Pulmonary artery endothelial cell (primary cell): ENCODE data around the gene MRO. TPM values are rescaled to one million over a fixed set of nuclear protein-coding genes. Genes with fewer than 3 reads are reported as not detected.
"Not testable (repeated sequence)": the region's sequence is repeated elsewhere in the genome, so short reads cannot be mapped to it uniquely, and the experiment has no call there.

Experiments
- DNase-seq: peaks from one replicate; pipeline ENCODE4 v3.0.0-alpha.2; 2011; ENCODE audit warnings: low read depth, low spot score
- total RNA-seq: library from RNA; depleted of rRNA; stranded (reverse); fragments of >200 nt; gene quantifications from 2 replicates; pipeline ENCODE4 v1.2.3, GENCODE V29; 2014

Gene MRO
- total RNA-seq, result not detected in 2 replicates

GRCh38 chr18:50819728-50820378, at the start of gene MRO:
MRO (minus strand) TSS chr18:50820016; CDS start chr18:50809400, 10,616 bp downstream.
- peak; percentile 7 for DNase-seq

GRCh38 chr18:50869150-50869549, 49.3 kb upstream of the MRO start:
- no peak for DNase-seq

- no peak for DNase-seq
Observed at GRCh38 chr18:50866765-50867164, 46.9 kb upstream of the MRO start.

- no peak for DNase-seq
Observed at GRCh38 chr18:50863840-50864375, 44.1 kb upstream of the MRO start.

GRCh38 chr18:50862401-50862800, 42.6 kb upstream of the MRO start:
- no peak for DNase-seq

GRCh38 chr18:50861617-50862016, 41.8 kb upstream of the MRO start:
- no peak for DNase-seq

DNA sequence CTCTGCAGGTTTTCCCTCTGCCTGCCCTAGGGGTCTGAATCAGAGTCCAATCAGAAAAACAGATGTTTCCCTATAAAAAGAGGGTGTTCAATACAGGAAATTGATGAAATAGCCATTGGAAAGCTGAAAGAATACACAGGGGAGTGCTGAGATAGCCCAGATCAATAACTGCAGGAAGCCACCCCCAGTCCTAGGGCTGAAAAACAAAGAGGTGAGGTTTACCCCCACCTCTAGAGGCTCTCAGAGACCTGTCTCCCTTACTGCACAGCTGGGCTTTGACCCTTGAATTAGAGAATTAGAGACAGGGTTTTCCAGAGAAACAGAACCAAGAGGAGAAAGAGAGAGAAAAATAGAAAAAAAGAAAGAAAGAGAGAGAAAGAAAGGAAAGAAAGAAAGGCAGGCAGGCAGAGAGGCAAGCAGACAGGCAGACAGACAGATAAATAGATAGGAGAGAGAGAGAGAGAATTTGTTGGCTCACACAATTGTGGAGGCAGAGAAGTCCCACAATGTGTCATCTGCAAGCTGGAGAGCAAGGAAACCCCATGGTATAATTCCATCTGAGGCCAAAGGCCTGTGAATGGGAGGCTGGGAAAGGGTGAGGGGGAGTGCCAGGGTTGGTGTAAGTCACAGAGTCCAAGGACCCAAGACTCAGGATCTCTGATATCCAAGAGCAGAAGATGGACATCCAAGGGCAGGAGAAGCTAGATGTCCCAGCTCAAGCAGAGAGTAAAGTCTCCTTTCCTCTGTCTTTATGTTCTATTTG, 40.2 kb upstream of the MRO start:
- no peak for DNase-seq

DNA sequence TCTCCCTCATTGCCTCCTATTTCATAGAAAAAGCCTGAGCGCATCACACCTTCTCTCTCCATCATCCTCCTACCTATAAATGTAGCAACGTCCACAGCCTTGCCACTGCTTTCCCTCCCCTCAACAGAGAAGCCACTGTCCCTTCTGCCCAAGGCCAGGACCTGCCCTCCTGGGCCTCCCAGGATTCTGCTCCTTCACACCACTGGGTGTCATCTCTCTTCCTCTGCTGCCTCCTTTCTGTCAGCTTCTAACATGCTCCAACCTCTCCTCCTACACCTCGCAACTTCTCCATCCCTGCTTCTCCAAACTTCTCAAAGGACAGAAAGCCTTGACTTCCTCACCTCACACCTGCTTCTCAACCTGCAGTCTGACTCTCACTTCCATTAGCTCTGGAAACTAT, 37.9 kb upstream of the MRO start:
- DNase-seq, result no peak

DNA sequence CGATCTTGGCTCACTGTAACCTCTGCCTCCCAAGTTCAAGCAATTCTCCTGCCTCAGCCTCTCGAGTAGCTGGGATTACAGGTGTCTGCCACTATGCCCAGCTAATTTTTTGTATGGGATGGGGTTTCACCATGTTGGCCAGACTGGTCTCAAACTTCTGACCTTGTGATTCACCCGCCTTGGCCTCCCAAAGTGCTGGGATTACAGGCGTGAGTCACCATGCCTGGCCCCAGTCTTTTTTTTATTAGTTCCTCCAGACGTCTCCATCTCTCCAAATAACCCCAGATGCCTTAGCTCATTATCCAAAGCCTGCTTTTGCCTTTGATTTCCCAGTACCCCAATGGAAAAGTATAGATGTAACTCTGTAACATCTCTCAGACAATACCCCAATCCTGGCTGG, 37.4 kb upstream of the MRO start:
- not testable (repeated sequence) for DNase-seq

DNA sequence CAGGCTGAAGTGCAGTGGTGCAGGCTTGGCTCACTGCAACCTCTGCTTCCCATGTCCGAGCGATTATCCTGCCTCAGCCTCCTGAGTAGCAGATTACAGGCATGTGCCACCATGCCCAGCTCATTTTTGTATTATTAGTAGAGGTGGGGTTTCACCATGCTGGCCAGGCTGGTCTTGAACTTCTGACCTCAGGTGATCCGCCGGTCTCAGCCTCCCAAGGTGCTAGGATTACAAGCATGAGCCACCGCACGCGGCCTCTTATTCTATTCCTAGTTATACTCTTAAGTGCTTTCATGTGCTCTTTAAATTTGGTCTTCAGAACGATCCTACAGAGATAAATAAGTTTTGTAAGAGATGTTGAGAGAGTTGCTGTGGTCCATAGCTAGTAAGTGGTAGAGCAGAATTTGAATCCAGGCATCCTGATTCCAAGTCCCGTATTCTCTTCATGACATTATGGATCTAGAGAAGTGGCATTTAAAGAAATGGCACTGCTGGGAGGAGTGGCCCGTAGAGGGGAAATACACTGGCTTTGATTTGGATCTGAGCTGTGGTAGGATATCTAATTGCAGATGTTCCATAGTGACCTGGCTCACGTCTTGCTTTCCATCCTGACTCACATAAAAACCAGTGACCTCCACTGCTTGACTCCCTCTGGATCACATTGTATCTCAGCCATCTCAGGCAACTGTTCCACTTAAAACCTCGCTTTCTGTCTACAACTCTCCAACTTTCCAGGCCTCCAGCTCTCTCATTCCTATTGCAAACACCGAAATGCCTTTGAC, 36.4 kb upstream of the MRO start:
- no peak for DNase-seq

- no peak for DNase-seq
Observed at GRCh38 chr18:50853863-50854271, 34.1 kb upstream of the MRO start.

DNA sequence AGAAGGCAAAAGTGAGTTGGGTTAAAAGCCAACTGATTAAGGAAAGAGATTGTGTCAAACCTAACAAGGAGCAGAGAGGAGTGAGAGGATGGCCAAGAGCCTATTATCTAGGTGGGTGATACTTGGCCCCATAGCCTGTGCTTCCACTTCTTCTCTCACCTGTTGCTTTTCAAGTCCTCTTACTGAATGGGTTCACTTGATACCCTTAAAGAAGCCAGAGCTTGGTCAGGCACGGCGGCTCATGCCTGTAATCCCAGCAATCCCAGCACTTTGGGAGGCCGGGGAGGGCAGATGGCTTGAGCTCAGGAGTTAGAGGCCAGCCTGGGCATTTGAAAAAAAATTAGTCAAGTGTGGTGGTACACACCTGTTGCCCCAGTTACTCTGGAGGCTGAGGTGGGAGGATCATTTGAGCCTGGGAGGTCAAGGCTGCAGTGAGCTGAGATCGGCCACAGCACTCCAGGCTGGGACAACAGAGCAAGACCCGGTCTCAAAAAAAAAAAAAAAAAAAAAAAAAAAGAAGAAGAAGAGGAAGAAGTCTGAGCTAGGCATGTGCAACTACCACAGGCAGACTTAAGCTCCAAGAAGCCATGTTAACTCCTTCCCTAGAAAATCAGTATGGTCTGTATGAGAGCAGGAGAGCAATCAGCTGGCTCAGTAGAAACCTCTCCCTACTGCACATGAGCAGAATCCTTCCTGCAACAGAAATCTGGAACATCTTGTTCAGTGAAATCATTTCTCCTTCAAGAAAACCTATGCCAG, 30.7 kb upstream of the MRO start:
- no peak for DNase-seq

DNA sequence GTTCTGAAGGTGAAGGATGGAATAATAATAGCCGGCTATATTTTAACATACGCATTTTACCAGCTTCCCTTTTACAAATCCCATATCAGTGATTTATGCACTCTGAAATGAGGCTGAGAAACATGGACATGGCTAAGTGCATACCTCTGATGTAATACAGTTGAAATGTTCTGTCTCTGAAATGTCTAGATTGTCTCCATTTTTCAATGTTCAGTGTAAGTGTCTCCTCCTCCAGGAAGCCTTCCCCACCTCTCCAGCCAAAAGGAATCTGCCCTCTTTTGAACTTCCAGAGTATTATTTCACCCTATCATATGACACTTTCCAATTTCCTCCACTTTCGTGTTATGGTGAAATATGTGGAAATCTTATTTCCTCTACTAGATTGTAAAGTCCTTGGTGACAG, 29.6 kb upstream of the MRO start:
- no peak for DNase-seq

GRCh38 chr18:50848991-50849390, 29.2 kb upstream of the MRO start:
- DNase-seq, result no peak

DNA sequence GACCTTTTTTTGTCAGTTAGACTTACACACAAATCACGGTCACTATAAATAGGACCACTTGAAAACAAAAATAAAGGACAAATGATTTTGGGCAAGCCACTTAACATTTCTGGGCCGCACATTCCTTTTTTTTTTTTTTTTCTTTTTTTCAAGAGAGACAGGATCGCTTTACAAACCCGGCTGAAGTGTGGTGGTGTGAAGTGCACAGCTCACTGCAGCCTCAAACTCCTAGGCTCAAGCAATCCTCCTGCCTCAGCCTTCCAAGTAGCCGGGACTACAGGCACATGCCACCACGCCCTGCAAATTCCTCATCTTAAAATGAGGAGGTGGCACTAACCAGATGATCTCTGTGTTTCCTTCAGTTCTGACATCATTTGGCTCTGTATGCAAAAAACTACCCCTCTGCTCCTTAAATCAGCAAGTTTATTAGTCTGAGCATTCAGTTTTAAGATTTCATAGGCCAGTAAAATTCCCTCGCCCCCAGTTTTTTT, 28.3 kb upstream of the MRO start:
- DNase-seq, result no peak

GRCh38 chr18:50847192-50847591, 27.4 kb upstream of the MRO start:
- DNase-seq, result no peak

DNA sequence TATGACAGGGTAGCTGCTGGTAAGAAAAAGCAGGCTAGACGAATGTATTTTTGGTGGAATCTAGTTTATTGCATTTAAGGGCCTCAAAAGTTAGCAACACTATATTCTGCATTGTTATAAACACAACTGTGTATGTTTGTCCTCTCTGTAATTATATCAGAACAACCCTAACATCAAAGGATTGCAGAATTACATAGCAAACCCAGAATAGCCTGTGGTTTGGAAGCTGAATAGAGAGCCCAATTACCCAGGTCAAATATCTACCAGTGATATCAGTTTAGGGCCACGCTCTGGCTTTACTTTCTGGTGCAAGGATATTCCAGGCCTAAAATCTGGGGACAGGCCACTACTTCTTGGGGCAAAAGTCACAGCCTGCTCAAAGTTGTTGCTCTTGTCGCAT, 25.1 kb upstream of the MRO start:
- DNase-seq, result no peak

GRCh38 chr18:50844554-50844953, 24.7 kb upstream of the MRO start:
- no peak for DNase-seq

GRCh38 chr18:50842846-50843245, 23.0 kb upstream of the MRO start:
- no peak for DNase-seq

GRCh38 chr18:50839996-50840395, 20.2 kb upstream of the MRO start:
- DNase-seq, result peak; percentile 7

GRCh38 chr18:50839341-50839740, 19.5 kb upstream of the MRO start:
- DNase-seq, result no peak
